SK-N-SH treated with all-trans-retinoic acid at 6 μM for 48 hours (cell line): ENCODE results near the gene CDH16.

Experiments used
- ATAC-seq: fragments of 200-7000 bp; cut with Tn5 transposase; 3 replicates; pipeline ENCODE4 v1.9.1; 2020; ENCODE audit warnings: mild to moderate bottlenecking, moderate library complexity
- ARNTL ChIP-seq: fragments of 450-650 bp; formaldehyde crosslinking; IDR thresholded peaks from 2 replicates; pipeline ENCODE4 v1.5.0; 2020; ENCODE audit warnings: low read depth, mild to moderate bottlenecking, moderate library complexity, borderline replicate concordance
- CREB5 ChIP-seq: fragments of 250-450 bp; sonication (Bioruptor Pico); IDR thresholded peaks from 2 replicates; pipeline ENCODE4 v1.5.1; 2020; ENCODE audit warnings: low read depth, mild to moderate bottlenecking, moderate library complexity
- CSDC2 ChIP-seq: fragments of 250-450 bp; sonication (Bioruptor Pico); IDR thresholded peaks from 2 replicates; pipeline ENCODE4 v1.5.0; 2020; ENCODE audit warnings: mild to moderate bottlenecking, moderate library complexity
- CSRNP3 ChIP-seq: fragments of 250-450 bp; sonication (Bioruptor Pico); IDR thresholded peaks from 2 replicates; pipeline ENCODE4 v1.5.1; 2021; ENCODE audit warnings: mild to moderate bottlenecking, moderate library complexity
- ESRRG ChIP-seq: fragments of 250-450 bp; sonication (Bioruptor Pico); IDR thresholded peaks from 2 replicates; pipeline ENCODE4 v1.6.1; 2021; ENCODE audit warnings: mild to moderate bottlenecking
- GLIS3 ChIP-seq: fragments of 250-450 bp; sonication (Bioruptor Pico); IDR thresholded peaks from 2 replicates; pipeline ENCODE4 v1.5.0; 2020; ENCODE audit warnings: mild to moderate bottlenecking, moderate library complexity
- ISL1 ChIP-seq: fragments of 250-450 bp; sonication (Bioruptor Pico); IDR thresholded peaks from 2 replicates; pipeline ENCODE4 v2.1.2; 2022; ENCODE audit warnings: mild to moderate bottlenecking, moderate library complexity
- PATZ1 ChIP-seq: fragments of 250-450 bp; sonication (Bioruptor Pico); IDR thresholded peaks from 2 replicates; pipeline ENCODE4 v1.8.0; 2020; ENCODE audit warnings: mild to moderate bottlenecking, moderate library complexity, borderline replicate concordance
- POU6F1 ChIP-seq: fragments of 250-450 bp; sonication (Bioruptor Pico); IDR thresholded peaks from 2 replicates; pipeline ENCODE4 v1.8.0; 2021; ENCODE audit warnings: low read depth, mild to moderate bottlenecking, moderate library complexity, borderline replicate concordance
- PPARA ChIP-seq: fragments of 250-450 bp; sonication (Bioruptor Pico); IDR thresholded peaks from 2 replicates; pipeline ENCODE4 v1.5.0; 2020; ENCODE audit warnings: mild to moderate bottlenecking, borderline replicate concordance
- RARB ChIP-seq: fragments of 250-450 bp; sonication (Bioruptor Pico); IDR thresholded peaks from 2 replicates; pipeline ENCODE4 v1.8.0; 2021; ENCODE audit warnings: mild to moderate bottlenecking, moderate library complexity
- SNAI2 ChIP-seq: fragments of 250-450 bp; sonication (Bioruptor Pico); IDR thresholded peaks from 2 replicates; pipeline ENCODE4 v1.5.0; 2020; ENCODE audit warnings: mild to moderate bottlenecking, moderate library complexity
- TOX ChIP-seq: fragments of 250-450 bp; sonication (Bioruptor Pico); IDR thresholded peaks from 2 replicates; pipeline ENCODE4 v1.8.0; 2021; ENCODE audit warnings: mild to moderate bottlenecking, moderate library complexity, borderline replicate concordance
- TSHZ2 ChIP-seq: fragments of 250-450 bp; sonication (Bioruptor Pico); IDR thresholded peaks from 2 replicates; pipeline ENCODE4 v1.5.0; 2020; ENCODE audit warnings: mild to moderate bottlenecking, moderate library complexity
- ZC3H10 ChIP-seq: fragments of 250-450 bp; sonication (Bioruptor Pico); IDR thresholded peaks from 2 replicates; pipeline ENCODE4 v1.5.1; 2021; ENCODE audit warnings: mild to moderate bottlenecking, moderate library complexity
- ZFP30 ChIP-seq: fragments of 450-650 bp; formaldehyde crosslinking; IDR thresholded peaks from 2 replicates; pipeline ENCODE4 v1.5.0; 2022; ENCODE audit warnings: mild to moderate bottlenecking, moderate library complexity

CDH16 gene

GRCh38 chr16:66906916-66907836 lies 11.5 kb downstream of the CDH16 start:
- TF ChIP-seq CSDC2 (CRISPR knock-in tag) = no peak
- TF ChIP-seq POU6F1 (CRISPR knock-in tag) = no peak
- no peak for TF ChIP-seq ESRRG
- ATAC-seq = no peak

GRCh38 chr16:66905633-66906539 lies 12.8 kb downstream of the CDH16 start:
- no peak for ATAC-seq
- no peak for TF ChIP-seq TOX (CRISPR knock-in tag)
- no peak for TF ChIP-seq TSHZ2 (CRISPR knock-in tag)
- no peak for TF ChIP-seq ISL1 (CRISPR knock-in tag)
- TF ChIP-seq PPARA (CRISPR knock-in tag) = no peak
- no peak for TF ChIP-seq SNAI2 (CRISPR knock-in tag)
- TF ChIP-seq ZFP30 (CRISPR knock-in tag) = no peak
- no peak for TF ChIP-seq ZC3H10 (CRISPR knock-in tag)
- TF ChIP-seq GLIS3 (CRISPR knock-in tag) = no peak
- no peak for TF ChIP-seq CREB5 (CRISPR knock-in tag)
- no peak for TF ChIP-seq ARNTL (CRISPR knock-in tag)
- TF ChIP-seq RARB = no peak
- no peak for TF ChIP-seq POU6F1 (CRISPR knock-in tag)
- TF ChIP-seq CSRNP3 (CRISPR knock-in tag) = no peak
- no peak for TF ChIP-seq PATZ1 (CRISPR knock-in tag)
